Measurements from ENCODE around the gene PRPF6. TPM values are rescaled to one million over a fixed set of nuclear protein-coding genes. Genes with fewer than 3 reads are reported as not detected.

Gene PRPF6
- total RNA-seq, 4 donors from 2014 or later: 44.3 to 80.3 (median 57.2) TPM

- no peak for TF ChIP-seq CTCF (IDR thresholded peaks at IDR 0.05; ENCODE audit: low read depth)
Observed at GRCh38 chr20:64040231-64041039, 59.5 kb downstream of the PRPF6 start.

GRCh38 chr20:64041040-64041780, 60.3 kb downstream of the PRPF6 start:
- no peak for TF ChIP-seq CTCF (IDR thresholded peaks at IDR 0.05; ENCODE audit: low read depth)

GRCh38 chr20:64041781-64042053, 60.8 kb downstream of the PRPF6 start:
- no peak for TF ChIP-seq CTCF (IDR thresholded peaks at IDR 0.05; ENCODE audit: low read depth)

- TF ChIP-seq CTCF (IDR thresholded peaks at IDR 0.05; ENCODE audit: low read depth): no peak
Observed at GRCh38 chr20:64042054-64042781, 61.3 kb downstream of the PRPF6 start.

GRCh38 chr20:64043768-64044167, 62.8 kb downstream of the PRPF6 start:
- no peak for TF ChIP-seq CTCF (IDR thresholded peaks at IDR 0.05; ENCODE audit: low read depth)

- TF ChIP-seq CTCF (IDR thresholded peaks at IDR 0.05; ENCODE audit: low read depth): no peak
Observed at GRCh38 chr20:64044484-64045247, 63.7 kb downstream of the PRPF6 start.
